Left cardiac atrium (tissue), 4 donors: Measurements from ENCODE around the gene LGR4. TPM values are rescaled to one million over a fixed set of nuclear protein-coding genes. Genes with fewer than 3 reads are reported as not detected.
"Not testable (repeated sequence)": the region's sequence is repeated elsewhere in the genome, so short reads cannot be mapped to it uniquely, and the experiment has no call there.

Source experiments
- ATAC-seq, 2 donors: fragments of 200-7000 bp; cut with Tn5 transposase; one replicate each; pipeline ENCODE4 v1.9.1; 2020; ENCODE audit warnings: mild to moderate bottlenecking in 2 of 2, moderate library complexity in 2 of 2
- DNase-seq: peaks from one replicate; pipeline ENCODE4 v3.0.0-alpha.2; 2020
- intact Hi-C, 2 donors: fragments of 100-400 bp; cut with DNase I; formaldehyde crosslinking; loops; one replicate each; pipeline versions ENCODE4 v1.14.1 to v1.15.1; 2022 to 2023
- long read RNA-seq: library from polyadenylated mRNA; unstranded; transcript quantifications from one replicate; pipeline ENCODE4 v2.0.0, GENCODE V29; 2021
- total RNA-seq, 2 donors: library from RNA; stranded (reverse); fragmentation: NEBNext Ultra II Directional; extraction: Animal tissue kit (Norgen Biotek cat#: 25700); gene quantifications; one replicate each; pipeline ENCODE4 v1.2.1, GENCODE V29; 2021
- donor health status: DM: no; HTN: yes; CAD: no.
- donor health status: DM: no; HTN: yes; CAD: no; lungs with severe emphysema.
- donor health status: DM: yes; HTN: yes; CAD: no.
- donor health status: Dilated cardiomyopathy.

LGR4 gene
- total RNA-seq: 10 to 100 TPM; 29.0 to 33.3 TPM
- long read RNA-seq, partial matches to known transcripts: 0 of 5 reads
- long read RNA-seq, other reads (novel, unspliced or antisense): 5 of 5 reads

GRCh38 chr11:27472398-27473016, at the start of gene LGR4:
TSS of gene LGR4 (minus strand) at chr11:27472790. CDS start at chr11:27472302, 488 bp downstream.
- peak; percentile 93 to 97 for ATAC-seq
- intact Hi-C loops: loop anchor here in 1 of 2 donors (10.0 kb wide), 1 partner anchor 108 kb away; the partner anchor contains the start of gene CCDC34

GRCh38 chr11:27520226-27520625, 47.6 kb upstream of the LGR4 start:
- intact Hi-C loops: no loop called here
- ATAC-seq: no peak
- no peak for DNase-seq

More at GRCh38 chr11:27472398-27473016, at the start of gene LGR4:
- peak; percentile 95 for DNase-seq

GRCh38 chr11:27518518-27518917, 45.9 kb upstream of the LGR4 start:
- ATAC-seq (no peak), DNase-seq (no peak)
- intact Hi-C loops: no loop called here

- ATAC-seq, intact Hi-C loops, DNase-seq: not testable (repeated sequence)
These were observed 44.9 kb upstream of the LGR4 start for GRCh38 chr11:27517490-27517889.

GRCh38 chr11:27514558-27514957, 42.0 kb upstream of the LGR4 start:
- intact Hi-C loops: no loop called here
- ATAC-seq (peak; percentile 76 to 83), DNase-seq (peak; percentile 27)

- intact Hi-C loops: no loop called here
- peak; percentile 64 to 68 for ATAC-seq
- DNase-seq: peak; percentile 33
These were observed 41.5 kb upstream of the LGR4 start for GRCh38 chr11:27514076-27514475.

GRCh38 chr11:27513389-27513788, 40.8 kb upstream of the LGR4 start:
- DNase-seq: no peak
- intact Hi-C loops: no loop called here
- ATAC-seq: no peak

GRCh38 chr11:27512238-27512637, 39.6 kb upstream of the LGR4 start:
- intact Hi-C loops: no loop called here
- ATAC-seq (peak in 1 of 2 donors; percentile 62), DNase-seq (no peak)

- no peak for ATAC-seq
- DNase-seq: no peak
- intact Hi-C loops: no loop called here
These were observed 37.3 kb upstream of the LGR4 start for GRCh38 chr11:27509908-27510307.

- no peak for DNase-seq
- ATAC-seq: no peak
- intact Hi-C loops: no loop called here
These were observed 35.1 kb upstream of the LGR4 start for GRCh38 chr11:27507557-27508322.

GRCh38 chr11:27506200-27507182, 33.9 kb upstream of the LGR4 start, which contains the start of gene LIN7C:
TSS of gene LIN7C (minus strand) at chr11:27506769. CDS start at chr11:27506752, 17 bp downstream.
- intact Hi-C loops: no loop called here
- ATAC-seq (peak; percentile 99), DNase-seq (peak; percentile 96)

- DNase-seq (no peak), ATAC-seq (no peak)
- intact Hi-C loops: no loop called here
These were observed 33.2 kb upstream of the LGR4 start for GRCh38 chr11:27505781-27506180.

- no peak for ATAC-seq
- intact Hi-C loops: no loop called here
- DNase-seq: no peak
These were observed 31.6 kb upstream of the LGR4 start for GRCh38 chr11:27504205-27504604.

- ATAC-seq: no peak
- intact Hi-C loops: no loop called here
These were observed 28.5 kb upstream of the LGR4 start for GRCh38 chr11:27501100-27501499.

GRCh38 chr11:27497911-27498310, 25.3 kb upstream of the LGR4 start:
- ATAC-seq: no peak
- no peak for DNase-seq

More at GRCh38 chr11:27501100-27501499, 28.5 kb upstream of the LGR4 start:
- DNase-seq: no peak

GRCh38 chr11:27497284-27497866, 24.8 kb upstream of the LGR4 start:
- intact Hi-C loops: loop anchor here in 1 of 2 donors (10.0 kb wide), 1 partner anchor 743 kb away; no protein-coding TSS in a partner anchor
- ATAC-seq (peak; percentile 50 to 57), DNase-seq (no peak)

More at GRCh38 chr11:27497911-27498310, 25.3 kb upstream of the LGR4 start:
- intact Hi-C loops: loop anchor here in 1 of 2 donors (10.0 kb wide), 1 partner anchor 743 kb away; no protein-coding TSS in a partner anchor

GRCh38 chr11:27496461-27496860, 23.9 kb upstream of the LGR4 start:
- DNase-seq (no peak), ATAC-seq (peak; percentile 8 to 55)
- intact Hi-C loops: loop anchor here in 1 of 2 donors (10.0 kb wide), 1 partner anchor 742 kb away; no protein-coding TSS in a partner anchor

- no peak for DNase-seq
- intact Hi-C loops: loop anchor here in 1 of 2 donors (10.0 kb wide), 1 partner anchor 741 kb away; no protein-coding TSS in a partner anchor
- ATAC-seq: no peak
These were observed 23.2 kb upstream of the LGR4 start for GRCh38 chr11:27495710-27496300.
